SK-N-SH treated with all-trans-retinoic acid at 6 μM for 48 hours (cell line): ENCODE data around the gene UNC5CL.

Experiments
- ATAC-seq: fragments of 200-7000 bp; cut with Tn5 transposase; 3 replicates; pipeline ENCODE4 v1.9.1; 2020; ENCODE audit warnings: mild to moderate bottlenecking, moderate library complexity
- ARNTL ChIP-seq: fragments of 450-650 bp; formaldehyde crosslinking; IDR thresholded peaks from 2 replicates; pipeline ENCODE4 v1.5.0; 2020; ENCODE audit warnings: low read depth, mild to moderate bottlenecking, moderate library complexity, borderline replicate concordance
- BACH2 ChIP-seq: fragments of 250-450 bp; sonication (Bioruptor Pico); IDR thresholded peaks from 2 replicates; pipeline ENCODE4 v1.9.0; 2021; ENCODE audit warnings: mild to moderate bottlenecking, borderline replicate concordance
- CREB5 ChIP-seq: fragments of 250-450 bp; sonication (Bioruptor Pico); IDR thresholded peaks from 2 replicates; pipeline ENCODE4 v1.5.1; 2020; ENCODE audit warnings: low read depth, mild to moderate bottlenecking, moderate library complexity
- CSDC2 ChIP-seq: fragments of 250-450 bp; sonication (Bioruptor Pico); IDR thresholded peaks from 2 replicates; pipeline ENCODE4 v1.5.0; 2020; ENCODE audit warnings: mild to moderate bottlenecking, moderate library complexity
- CSRNP3 ChIP-seq: fragments of 250-450 bp; sonication (Bioruptor Pico); IDR thresholded peaks from 2 replicates; pipeline ENCODE4 v1.5.1; 2021; ENCODE audit warnings: mild to moderate bottlenecking, moderate library complexity
- ESRRG ChIP-seq: fragments of 250-450 bp; sonication (Bioruptor Pico); IDR thresholded peaks from 2 replicates; pipeline ENCODE4 v1.6.1; 2021; ENCODE audit warnings: mild to moderate bottlenecking
- GLIS3 ChIP-seq: fragments of 250-450 bp; sonication (Bioruptor Pico); IDR thresholded peaks from 2 replicates; pipeline ENCODE4 v1.5.0; 2020; ENCODE audit warnings: mild to moderate bottlenecking, moderate library complexity
- ISL1 ChIP-seq: fragments of 250-450 bp; sonication (Bioruptor Pico); IDR thresholded peaks from 2 replicates; pipeline ENCODE4 v2.1.2; 2022; ENCODE audit warnings: mild to moderate bottlenecking, moderate library complexity
- OSR1 ChIP-seq: fragments of 250-450 bp; sonication (Bioruptor Pico); IDR thresholded peaks from 2 replicates; pipeline ENCODE4 v1.8.0; 2022; ENCODE audit warnings: moderate library complexity, mild to moderate bottlenecking, inconsistent platforms
- PATZ1 ChIP-seq: fragments of 250-450 bp; sonication (Bioruptor Pico); IDR thresholded peaks from 2 replicates; pipeline ENCODE4 v1.8.0; 2020; ENCODE audit warnings: mild to moderate bottlenecking, moderate library complexity, borderline replicate concordance
- POU6F1 ChIP-seq: fragments of 250-450 bp; sonication (Bioruptor Pico); IDR thresholded peaks from 2 replicates; pipeline ENCODE4 v1.8.0; 2021; ENCODE audit warnings: low read depth, mild to moderate bottlenecking, moderate library complexity, borderline replicate concordance
- PPARA ChIP-seq: fragments of 250-450 bp; sonication (Bioruptor Pico); IDR thresholded peaks from 2 replicates; pipeline ENCODE4 v1.5.0; 2020; ENCODE audit warnings: mild to moderate bottlenecking, borderline replicate concordance
- RARB ChIP-seq: fragments of 250-450 bp; sonication (Bioruptor Pico); IDR thresholded peaks from 2 replicates; pipeline ENCODE4 v1.8.0; 2021; ENCODE audit warnings: mild to moderate bottlenecking, moderate library complexity
- SNAI2 ChIP-seq: fragments of 250-450 bp; sonication (Bioruptor Pico); IDR thresholded peaks from 2 replicates; pipeline ENCODE4 v1.5.0; 2020; ENCODE audit warnings: mild to moderate bottlenecking, moderate library complexity
- TCF4 ChIP-seq: fragments of 250-450 bp; sonication (Bioruptor Pico); IDR thresholded peaks from 2 replicates; pipeline ENCODE4 v1.8.0; 2021; ENCODE audit warnings: mild to moderate bottlenecking, moderate library complexity, borderline replicate concordance
- TOX ChIP-seq: fragments of 250-450 bp; sonication (Bioruptor Pico); IDR thresholded peaks from 2 replicates; pipeline ENCODE4 v1.8.0; 2021; ENCODE audit warnings: mild to moderate bottlenecking, moderate library complexity, borderline replicate concordance
- TSHZ2 ChIP-seq: fragments of 250-450 bp; sonication (Bioruptor Pico); IDR thresholded peaks from 2 replicates; pipeline ENCODE4 v1.5.0; 2020; ENCODE audit warnings: mild to moderate bottlenecking, moderate library complexity
- ZC3H10 ChIP-seq: fragments of 250-450 bp; sonication (Bioruptor Pico); IDR thresholded peaks from 2 replicates; pipeline ENCODE4 v1.5.1; 2021; ENCODE audit warnings: mild to moderate bottlenecking, moderate library complexity
- ZFP3 ChIP-seq: fragments of 250-450 bp; sonication (Bioruptor Pico); IDR thresholded peaks from 2 replicates; pipeline ENCODE4 v1.5.0; 2020; ENCODE audit warnings: mild to moderate bottlenecking, moderate library complexity
- ZFP30 ChIP-seq: fragments of 450-650 bp; formaldehyde crosslinking; IDR thresholded peaks from 2 replicates; pipeline ENCODE4 v1.5.0; 2022; ENCODE audit warnings: mild to moderate bottlenecking, moderate library complexity
- ZNF565 ChIP-seq: fragments of 450-650 bp; formaldehyde crosslinking; conservative IDR thresholded peaks from 2 replicates; pipeline ENCODE4 v1.5.0; 2020; ENCODE audit warnings: low read depth, mild to moderate bottlenecking, moderate library complexity
- ZNF70 ChIP-seq: fragments of 450-650 bp; formaldehyde crosslinking; IDR thresholded peaks from 2 replicates; pipeline ENCODE4 v1.5.0; 2020; ENCODE audit warnings: mild to moderate bottlenecking, moderate library complexity

The UNC5CL gene

GRCh38 chr6:41046084-41046483 lies 7.1 kb upstream of the UNC5CL start:
- no peak for ATAC-seq
- TF ChIP-seq CSDC2 (CRISPR knock-in tag) (no peak), PPARA (no peak), TSHZ2 (no peak), ISL1 (CRISPR knock-in tag) (no peak), ESRRG (CRISPR knock-in tag) (no peak), CSRNP3 (CRISPR knock-in tag) (no peak), TCF4 (no peak), ZNF565 (CRISPR knock-in tag) (no peak), CREB5 (CRISPR knock-in tag) (no peak), TOX (CRISPR knock-in tag) (no peak), SNAI2 (CRISPR knock-in tag) (no peak), OSR1 (CRISPR knock-in tag) (no peak), ZFP30 (CRISPR knock-in tag) (no peak), ZFP3 (CRISPR knock-in tag) (no peak), RARB (no peak), ZNF70 (no peak), ARNTL (CRISPR knock-in tag) (no peak), POU6F1 (no peak), GLIS3 (CRISPR knock-in tag) (no peak), BACH2 (CRISPR knock-in tag) (no peak)

GRCh38 chr6:41045664-41046063 lies 6.6 kb upstream of the UNC5CL start:
- no peak for TF ChIP-seq BACH2 (CRISPR knock-in tag)
- TF ChIP-seq TSHZ2, result no peak
- TF ChIP-seq ZNF70, result no peak
- no peak for TF ChIP-seq CSRNP3 (CRISPR knock-in tag)
- TF ChIP-seq ZFP30 (CRISPR knock-in tag), result no peak
- TF ChIP-seq CSDC2 (CRISPR knock-in tag), result no peak
- TF ChIP-seq POU6F1, result no peak
- no peak for TF ChIP-seq PPARA
- TF ChIP-seq OSR1 (CRISPR knock-in tag), result no peak
- TF ChIP-seq ISL1 (CRISPR knock-in tag), result no peak
- TF ChIP-seq ZNF565 (CRISPR knock-in tag), result no peak
- TF ChIP-seq TOX (CRISPR knock-in tag), result no peak
- TF ChIP-seq ZC3H10 (CRISPR knock-in tag), result no peak
- TF ChIP-seq PATZ1 (CRISPR knock-in tag), result no peak
- TF ChIP-seq CREB5 (CRISPR knock-in tag), result no peak
- no peak for ATAC-seq
